ENCODE data around the gene ICAM4.

Gene ICAM4

DNA sequence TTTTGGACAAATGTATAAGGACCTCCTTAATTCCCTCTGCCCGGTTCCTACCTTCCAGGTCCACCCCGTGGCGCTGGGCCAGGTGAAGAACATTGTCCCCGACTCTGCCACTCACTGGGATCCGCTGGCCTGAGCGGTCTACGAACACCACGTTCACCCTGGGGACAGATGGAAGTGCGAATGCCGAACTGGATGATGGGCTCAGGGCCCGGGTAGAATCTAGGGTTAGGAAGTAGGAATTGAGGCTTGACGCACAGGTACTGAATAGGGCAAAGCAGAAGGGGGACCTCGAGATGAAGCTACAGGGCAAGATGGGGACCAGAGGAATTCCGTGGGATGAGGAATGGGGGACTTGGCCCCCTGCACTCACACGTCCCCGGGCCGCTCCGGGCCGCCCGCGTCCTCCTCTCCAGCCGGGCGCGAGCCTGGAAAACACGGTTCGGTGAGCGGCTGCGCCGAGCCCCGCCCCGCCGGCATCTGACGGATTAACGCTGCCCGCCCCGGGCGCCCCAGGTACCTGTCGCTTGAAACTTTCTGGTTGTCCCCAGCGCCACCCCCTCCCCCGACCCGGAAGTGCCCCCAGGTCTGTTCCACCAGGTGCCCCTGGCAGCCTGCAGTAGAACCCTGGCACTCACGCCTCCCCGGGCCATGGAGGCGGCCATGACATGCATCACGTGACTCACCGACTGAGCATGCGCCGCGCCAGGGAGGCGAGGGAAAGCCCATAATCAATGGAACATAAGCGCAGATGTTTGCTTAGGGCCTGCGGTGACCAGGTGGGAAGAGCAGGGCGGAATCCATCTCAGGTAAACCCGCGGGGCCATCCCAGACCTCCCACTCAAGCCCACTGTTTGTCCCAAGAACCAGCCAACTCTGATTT is 28.8 kb downstream of the ICAM4 start, which contains the start of gene FDX2:
FDX2 (minus strand) TSS at position 681 of the 880 bp plus-strand sequence; CDS start at position 662, 19 bp downstream.
- peak within 1 kb of the TSS; percentile 64 for H3K4me3 ChIP-seq (ENCODE audit: low read length)
- no peak for TF ChIP-seq ZNF274 (IDR thresholded peaks at IDR 0.05; ENCODE audit: low read depth, low read length)

DNA sequence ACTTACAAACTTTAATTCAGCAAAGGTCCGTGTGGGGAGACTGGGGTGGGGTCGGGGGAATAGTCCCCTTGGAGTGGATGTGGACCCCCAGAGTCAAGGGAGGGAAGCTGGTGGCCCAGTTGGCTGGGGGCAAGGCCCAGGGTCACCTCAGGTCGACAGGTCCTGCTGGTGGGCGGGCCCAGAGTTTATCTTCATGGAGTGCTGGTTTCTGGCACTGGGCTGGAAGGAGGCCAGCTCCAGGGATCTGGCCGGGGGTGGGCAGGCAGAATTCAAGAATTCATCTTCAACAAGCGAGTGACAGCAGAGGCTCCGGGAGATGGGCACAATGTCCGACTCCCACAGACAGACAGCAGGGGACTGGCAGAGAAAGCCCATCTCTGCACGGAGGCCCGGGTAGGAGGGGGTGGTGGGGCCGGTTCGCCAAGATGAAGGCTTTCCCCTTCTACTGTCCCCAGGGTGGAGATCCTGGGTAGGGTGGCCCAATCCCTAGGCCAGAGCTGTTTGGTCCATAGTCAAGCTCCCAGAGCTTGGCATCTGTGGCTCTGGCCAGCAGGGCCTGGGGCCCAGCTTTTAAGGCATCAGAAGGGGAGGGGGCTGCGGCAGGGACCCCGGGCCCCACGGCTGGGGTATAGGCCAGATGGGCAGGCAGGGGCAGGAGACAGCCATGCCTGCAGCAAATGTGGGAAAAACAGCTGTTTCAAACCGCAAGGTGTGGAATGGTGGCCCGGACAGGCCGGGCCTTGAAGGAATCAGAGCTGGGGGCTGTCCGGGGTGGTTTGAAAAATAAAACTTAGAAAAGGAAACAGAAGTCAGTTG is 29.7 kb downstream of the ICAM4 start:
- TF ChIP-seq ZNF274 (IDR thresholded peaks at IDR 0.05; ENCODE audit: low read depth, low read length): no peak

DNA sequence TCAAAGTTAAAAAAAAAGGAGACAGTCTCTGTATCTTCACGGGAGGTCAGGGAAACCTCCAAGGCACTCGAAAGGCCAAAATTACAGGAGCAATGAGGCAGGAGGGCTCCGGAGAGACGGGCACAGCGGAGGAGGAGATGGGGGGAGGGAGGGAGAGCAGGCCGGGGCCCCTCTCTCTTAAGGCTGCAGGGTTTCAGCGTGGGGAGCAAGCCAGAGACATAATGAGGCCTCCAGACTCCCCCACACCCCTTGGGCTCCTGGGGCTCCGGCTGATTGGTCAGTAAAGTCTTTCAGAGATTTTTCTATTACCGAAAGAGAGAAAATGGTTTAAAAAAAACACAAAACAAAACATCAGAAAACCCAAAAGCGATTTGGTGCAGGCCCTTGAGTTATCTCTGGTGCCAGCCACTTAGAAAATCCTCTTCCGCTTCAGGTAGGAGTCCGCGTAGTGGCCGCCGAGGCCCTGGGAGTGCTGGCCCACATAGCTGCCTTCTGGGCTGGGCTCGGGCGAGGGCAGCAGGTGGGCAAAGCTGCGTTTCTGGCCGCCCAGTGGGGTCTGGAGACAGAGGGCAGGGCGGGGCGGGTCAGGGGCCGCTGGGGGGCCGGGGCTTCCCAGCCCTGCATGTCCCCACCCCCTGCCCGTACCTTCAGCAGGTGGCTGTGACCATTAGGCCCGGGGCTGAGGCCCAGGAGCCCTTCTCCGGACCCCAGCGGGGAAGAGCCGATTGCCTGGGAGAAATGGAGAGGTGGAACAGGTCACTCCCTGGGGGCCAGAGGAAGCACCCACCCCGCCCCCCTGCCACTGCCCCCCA is 30.5 kb downstream of the ICAM4 start:
- H3K4me3 ChIP-seq (ENCODE audit: low read length): no peak overlapping the region

More for the DNA sequence above, 29.7 kb downstream of the ICAM4 start:
- H3K4me3 ChIP-seq (ENCODE audit: low read length): no peak overlapping the region; the same call in 1 of the 2 replicates

DNA sequence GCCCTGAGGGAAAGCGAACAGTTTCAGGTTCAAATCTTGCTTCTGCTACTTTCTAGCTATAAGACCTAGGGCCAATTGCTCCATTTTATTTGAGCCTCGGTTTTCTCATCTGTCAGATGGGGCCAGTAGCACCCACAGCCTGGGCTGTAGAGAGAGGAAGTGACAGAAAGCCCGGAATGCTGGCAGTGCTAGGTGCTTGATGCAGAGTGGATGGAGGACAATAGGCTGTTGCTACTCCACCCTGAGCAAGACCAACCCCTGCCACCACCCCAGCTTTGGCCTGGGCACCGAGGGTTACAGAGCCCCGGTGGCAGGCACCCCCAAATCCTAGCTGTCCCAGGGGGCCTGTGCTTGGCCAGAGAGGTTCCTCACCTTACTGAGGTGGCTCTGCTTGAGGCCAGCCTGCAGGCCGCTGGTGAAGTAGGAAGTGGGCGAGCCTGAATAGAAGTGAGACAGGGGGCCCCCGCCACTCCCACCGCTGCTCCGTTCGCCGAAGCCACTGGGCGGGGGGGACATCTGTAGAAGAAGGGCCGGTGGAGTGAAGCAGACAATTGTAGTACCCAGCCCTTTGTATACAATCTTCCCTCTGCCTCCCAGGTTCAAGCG is 31.2 kb downstream of the ICAM4 start:
- no peak for TF ChIP-seq ZNF274 (IDR thresholded peaks at IDR 0.05; ENCODE audit: low read depth, low read length)
- no peak overlapping the region for H3K4me3 ChIP-seq (ENCODE audit: low read length)

More for the DNA sequence above, 30.5 kb downstream of the ICAM4 start:
- no peak for TF ChIP-seq ZNF274 (IDR thresholded peaks at IDR 0.05; ENCODE audit: low read depth, low read length)

DNA sequence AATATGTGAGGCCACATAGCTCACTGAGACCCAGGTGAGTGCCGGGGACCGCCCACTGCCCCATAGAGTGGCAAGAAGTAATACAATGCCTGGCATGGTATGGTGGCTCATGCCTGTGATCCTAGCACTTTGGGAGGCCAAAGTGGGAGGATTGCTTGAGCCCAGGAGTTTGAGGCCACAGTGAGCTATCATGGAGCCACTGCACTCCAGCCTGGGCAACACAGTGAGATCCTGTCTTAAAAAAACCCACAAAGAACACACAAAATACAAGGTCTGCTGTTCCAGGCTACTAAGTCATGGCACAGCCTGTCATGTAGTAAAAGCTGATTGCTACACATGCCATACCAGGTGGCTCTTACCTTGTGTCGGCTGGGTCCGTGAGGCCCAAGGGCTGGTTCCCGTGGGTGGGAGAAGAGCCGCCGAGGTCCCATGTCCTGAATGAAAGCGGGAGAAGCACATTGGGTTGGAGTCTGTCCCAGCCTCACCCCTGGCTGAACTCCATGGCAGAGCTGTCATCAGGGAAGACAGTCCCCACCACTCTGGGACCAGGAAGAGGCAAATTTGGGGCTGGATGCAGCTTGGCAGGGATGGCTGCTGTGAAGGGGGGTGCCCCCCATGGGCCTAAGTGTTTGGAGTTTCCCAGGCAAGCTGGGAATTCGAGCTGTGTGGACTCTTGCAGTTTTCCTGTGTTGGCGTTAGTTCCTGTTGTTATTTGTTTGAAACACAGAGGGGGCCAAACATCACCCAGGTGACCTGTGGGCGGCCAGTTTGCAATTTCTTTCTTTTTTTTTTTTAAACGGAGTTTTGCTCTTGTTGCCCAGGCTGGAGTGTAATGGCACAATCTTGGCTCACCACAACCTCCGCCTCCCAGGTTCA is 32.3 kb downstream of the ICAM4 start:
- TF ChIP-seq ZNF274 (IDR thresholded peaks at IDR 0.05; ENCODE audit: low read depth, low read length): no peak
- H3K4me3 ChIP-seq (ENCODE audit: low read length): no peak overlapping the region

DNA sequence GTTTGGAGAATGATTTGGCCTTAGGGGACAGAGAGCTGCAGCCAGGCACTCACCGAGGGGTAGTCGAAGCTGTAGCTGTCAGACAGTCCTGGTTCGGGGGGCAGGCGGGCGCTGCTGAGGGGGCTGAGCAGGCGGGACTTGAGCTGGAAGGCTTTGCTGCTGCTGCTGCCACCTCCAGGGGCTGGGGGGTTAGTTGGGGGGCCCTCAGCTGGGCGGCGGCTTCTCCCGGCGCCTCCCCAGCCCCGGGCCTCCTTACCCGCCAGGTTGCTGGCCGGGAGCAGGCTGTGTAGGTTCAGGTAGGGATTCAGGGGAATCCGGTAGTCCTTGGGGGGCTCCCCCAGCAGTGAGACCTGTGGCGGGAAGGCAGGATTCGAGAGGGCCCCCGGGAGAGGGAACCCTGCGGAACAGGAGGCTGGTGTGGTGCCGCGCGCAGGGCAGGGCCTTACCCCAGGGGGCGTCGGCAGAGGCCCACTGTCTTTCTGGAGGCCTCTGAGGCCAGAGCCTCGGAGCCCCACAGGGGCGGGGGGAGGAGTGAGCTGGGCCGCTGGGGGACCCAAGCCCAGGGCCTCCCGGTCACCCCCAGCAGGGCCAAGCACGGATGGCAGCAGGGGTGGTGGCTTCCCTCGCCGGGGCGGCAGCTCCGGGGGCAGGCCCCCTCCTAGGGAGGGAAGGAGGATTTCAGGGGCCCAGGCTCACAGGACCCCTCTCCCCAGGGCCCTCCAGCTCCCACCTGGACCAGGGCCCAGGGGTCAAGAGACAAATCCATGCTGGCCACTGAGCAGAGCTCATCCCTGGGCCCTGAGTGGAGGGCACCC is 34.1 kb downstream of the ICAM4 start:
- H3K4me3 ChIP-seq (ENCODE audit: low read length): no peak overlapping the region
- TF ChIP-seq ZNF274 (IDR thresholded peaks at IDR 0.05; ENCODE audit: low read depth, low read length): no peak

DNA sequence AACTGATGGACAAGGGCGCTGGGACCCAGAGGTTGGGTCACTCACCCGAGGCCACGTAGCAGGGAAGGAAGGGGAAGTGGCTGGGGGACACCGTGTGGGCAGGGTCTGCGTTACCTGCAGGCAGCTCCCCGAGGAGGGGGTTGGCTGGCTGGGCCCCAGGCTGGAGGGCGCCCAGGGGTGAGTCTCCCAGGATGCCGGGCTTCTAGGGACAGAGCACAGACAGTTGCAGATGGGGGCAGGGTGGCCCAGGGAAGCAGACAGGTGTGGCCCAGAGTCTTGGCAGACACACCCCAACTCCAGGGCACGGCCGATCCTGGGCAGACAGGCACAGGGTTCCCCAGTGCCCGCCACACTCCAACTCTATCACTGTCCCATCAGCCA is 34.7 kb downstream of the ICAM4 start:
- TF ChIP-seq ZNF274 (IDR thresholded peaks at IDR 0.05; ENCODE audit: low read depth, low read length): no peak
- no peak overlapping the region for H3K4me3 ChIP-seq (ENCODE audit: low read length)

DNA sequence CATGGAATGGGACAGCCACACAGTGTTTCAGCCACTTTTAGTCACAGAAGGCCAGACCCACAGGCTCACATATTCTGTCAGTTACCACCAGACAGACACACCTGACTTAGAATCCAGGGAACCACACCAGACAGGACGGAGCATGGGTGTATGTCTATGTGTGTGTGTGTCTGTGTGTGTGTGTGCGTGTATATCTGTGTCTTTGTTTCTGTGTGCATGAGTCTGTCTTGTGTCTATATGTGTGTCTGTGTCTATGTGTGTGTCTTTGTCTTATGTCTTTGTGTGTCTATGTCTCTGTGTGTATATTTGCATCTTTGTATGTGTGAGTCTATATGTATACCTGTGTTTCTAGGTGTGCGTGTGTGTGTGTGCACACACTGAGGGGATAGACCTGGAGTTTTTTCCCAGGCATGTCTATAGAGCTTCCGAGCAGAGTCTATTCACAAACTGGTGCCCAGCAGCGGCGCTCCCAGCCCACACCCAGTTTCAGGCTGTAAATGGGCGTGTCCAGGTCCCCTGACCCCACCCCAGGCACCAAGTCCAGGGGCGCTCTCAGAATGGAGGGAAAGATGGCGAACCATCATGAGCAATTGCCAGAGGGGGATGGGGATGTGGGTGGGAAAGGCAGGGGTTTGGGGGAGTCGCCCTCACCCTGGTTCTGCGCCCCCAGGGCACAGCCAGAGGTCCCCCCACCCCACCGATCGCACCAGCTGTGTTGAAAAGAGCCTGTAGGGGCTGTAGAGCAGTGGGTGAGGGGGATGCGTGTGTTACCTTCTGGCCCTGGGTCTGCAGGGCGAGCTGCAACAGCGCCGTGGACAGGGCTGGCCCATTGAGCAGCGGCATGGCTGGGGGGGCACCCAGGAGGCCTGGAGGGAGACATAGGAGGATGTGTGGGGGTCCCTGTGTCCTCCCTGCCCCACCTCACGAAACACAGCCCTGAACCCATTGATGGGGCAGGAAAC is 35.4 kb downstream of the ICAM4 start:
- no peak for TF ChIP-seq ZNF274 (IDR thresholded peaks at IDR 0.05; ENCODE audit: low read depth, low read length)
- no peak overlapping the region for H3K4me3 ChIP-seq (ENCODE audit: low read length)

DNA sequence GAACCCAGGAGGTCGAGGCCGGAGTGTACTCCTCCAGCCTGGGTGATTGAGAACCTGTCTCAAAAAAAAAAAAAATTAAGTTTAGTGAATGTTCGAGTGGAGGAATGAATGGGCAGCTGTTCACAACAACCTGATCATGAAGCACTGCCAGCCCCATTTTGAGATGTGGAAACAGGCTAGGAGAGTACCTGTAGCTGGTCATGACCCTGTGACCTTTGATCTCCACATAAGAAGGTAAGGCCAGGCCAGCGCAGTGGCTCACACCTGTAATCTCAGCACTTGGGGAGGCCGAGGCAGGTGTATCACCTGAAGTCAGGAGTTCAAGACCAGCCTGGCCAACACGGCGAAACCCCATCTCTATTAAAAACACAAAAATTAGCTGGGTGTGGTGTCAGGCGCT is 39.0 kb downstream of the ICAM4 start:
- no peak for TF ChIP-seq ZNF274 (IDR thresholded peaks at IDR 0.05; ENCODE audit: low read depth, low read length)
- no peak overlapping the region for H3K4me3 ChIP-seq (ENCODE audit: low read length)

DNA sequence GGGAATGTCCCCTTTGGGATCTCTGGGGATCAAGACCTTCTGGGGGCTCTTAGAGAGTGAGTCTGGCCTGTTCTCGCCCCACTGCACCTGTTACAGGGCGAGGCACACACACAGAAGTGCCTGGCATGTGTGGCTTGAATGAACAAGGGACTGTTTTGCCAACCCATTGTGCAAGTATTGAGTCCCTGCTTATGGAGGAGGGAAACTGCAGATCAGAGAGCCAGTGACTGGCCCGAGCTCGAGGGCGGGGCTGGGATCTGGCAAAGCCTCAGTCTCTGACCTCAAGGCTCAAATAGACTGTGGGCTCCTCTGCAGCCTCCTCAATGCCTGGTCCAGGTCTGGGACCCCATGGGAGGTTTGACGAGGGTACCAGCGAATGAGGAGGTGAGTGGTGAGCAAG is 41.0 kb downstream of the ICAM4 start:
- no peak overlapping the region for H3K4me3 ChIP-seq (ENCODE audit: low read length)
- TF ChIP-seq ZNF274 (IDR thresholded peaks at IDR 0.05; ENCODE audit: low read depth, low read length): no peak
